Mesenchymal stem cell (in vitro differentiated cells and primary cell): ENCODE data around the gene C2CD2.

ENCODE experiments used
- DNase-seq: peaks from one replicate; pipeline ENCODE4 v3.0.0-alpha.2; 2013
- H2AFZ ChIP-seq: one replicate; pipeline ENCODE4 v1.6.1; 2013; ENCODE audit warnings: low read depth, mild to moderate bottlenecking, control low read depth, inconsistent platforms, low read length, moderate library complexity
- H2AK5ac ChIP-seq: 2 replicates; pipeline ENCODE4 v1.6.1; 2013; ENCODE audit warnings: low read length, moderate library complexity, mild to moderate bottlenecking, inconsistent platforms; ENCODE audit not compliant: severe bottlenecking
- H2BK120ac ChIP-seq: one replicate; pipeline ENCODE4 v1.6.1; 2013; ENCODE audit warnings: low read depth, mild to moderate bottlenecking, inconsistent platforms, low read length, moderate library complexity
- H2BK12ac ChIP-seq, 2 experiments: one replicate each; pipeline ENCODE4 v1.6.1; 2013; ENCODE audit warnings: inconsistent platforms in 2 of 2, low read length in 2 of 2, mild to moderate bottlenecking in 2 of 2, moderate library complexity in 2 of 2, control low read depth in 1 of 2
- H2BK15ac ChIP-seq: one replicate; pipeline ENCODE4 v1.6.1; 2013; ENCODE audit warnings: mild to moderate bottlenecking, low read depth, inconsistent platforms; ENCODE audit not compliant: poor library complexity, severe bottlenecking
- H2BK5ac ChIP-seq: 2 replicates; pipeline ENCODE4 v1.6.1; 2013; ENCODE audit warnings: low read depth, mild to moderate bottlenecking, low read length, control low read depth, inconsistent platforms; ENCODE audit not compliant: poor library complexity, severe bottlenecking
- H3K14ac ChIP-seq, 2 experiments: one replicate each; pipeline ENCODE4 v1.6.1; 2013; ENCODE audit warnings: inconsistent platforms in 2 of 2, low read length in 2 of 2, control low read depth in 1 of 2, mild to moderate bottlenecking in 1 of 2, moderate library complexity in 1 of 2
- H3K18ac ChIP-seq, 2 experiments: one replicate each; pipeline ENCODE4 v1.6.1; 2013; ENCODE audit warnings: inconsistent platforms in 2 of 2, low read length in 2 of 2, control low read depth in 1 of 2, low read depth in 1 of 2, mild to moderate bottlenecking in 1 of 2
- H3K23ac ChIP-seq, 2 experiments: one replicate each; pipeline ENCODE4 v1.6.1; 2013; ENCODE audit warnings: inconsistent platforms in 2 of 2, low read length in 2 of 2, mild to moderate bottlenecking in 2 of 2, moderate library complexity in 2 of 2, control low read depth in 1 of 2
- H3K27ac ChIP-seq: 2 replicates; pipeline ENCODE4 v1.5.1; 2013; ENCODE audit warnings: mild to moderate bottlenecking, moderate library complexity, low read length, control low read depth, inconsistent platforms; ENCODE audit not compliant: poor library complexity, severe bottlenecking
- H3K27me3 ChIP-seq, 2 experiments: 2 replicates each; pipeline versions ENCODE4 v1.6.1 to v1.7.0; 2013; ENCODE audit warnings: low read length in 2 of 2, mild to moderate bottlenecking in 2 of 2, moderate library complexity in 2 of 2, control low read depth in 1 of 2, inconsistent platforms in 1 of 2; ENCODE audit not compliant: control insufficient read depth in 1 of 2, insufficient read depth in 1 of 2
- H3K36me3 ChIP-seq, 2 experiments: 2 replicates each; pipeline versions ENCODE4 v1.6.1 to v1.7.0; 2013; ENCODE audit warnings: low read length in 2 of 2, control low read depth in 1 of 2, inconsistent platforms in 1 of 2, low read depth in 1 of 2, mild to moderate bottlenecking in 1 of 2; ENCODE audit not compliant: insufficient read depth in 2 of 2, control insufficient read depth in 1 of 2
- H3K4ac ChIP-seq, 2 experiments: one replicate each; pipeline ENCODE4 v1.6.1; 2013; ENCODE audit warnings: inconsistent platforms in 2 of 2, low read length in 2 of 2, mild to moderate bottlenecking in 2 of 2, moderate library complexity in 2 of 2, control low read depth in 1 of 2, low read depth in 1 of 2
- H3K4me1 ChIP-seq: 2 replicates; pipeline ENCODE4 v1.6.1; 2013; ENCODE audit warnings: low read depth, low read length, control low read depth; ENCODE audit not compliant: control insufficient read depth, insufficient read depth
- H3K4me2 ChIP-seq: 2 replicates; pipeline ENCODE4 v1.6.1; 2013; ENCODE audit warnings: low read length, mild to moderate bottlenecking, inconsistent platforms; ENCODE audit not compliant: poor library complexity, severe bottlenecking
- H3K4me3 ChIP-seq, 2 experiments: 2 replicates each; pipeline versions ENCODE4 v1.5.1 to v1.7.0; 2013; ENCODE audit warnings: low read length in 2 of 2, mild to moderate bottlenecking in 2 of 2, control low read depth in 1 of 2, low read depth in 1 of 2; ENCODE audit not compliant: insufficient read depth in 1 of 2
- H3K79me1 ChIP-seq: replicated peaks from 2 replicates; pipeline ENCODE4 v1.6.1; 2013; ENCODE audit warnings: mild to moderate bottlenecking, control low read depth, low read length, inconsistent platforms; ENCODE audit not compliant: poor library complexity, severe bottlenecking
- H3K9ac ChIP-seq: 2 replicates; pipeline ENCODE4 v1.7.0; 2013; ENCODE audit warnings: mild to moderate bottlenecking, low read length, moderate library complexity
- H3K9me3 ChIP-seq: 2 replicates; pipeline ENCODE4 v1.7.0; 2013; ENCODE audit warnings: mild to moderate bottlenecking, low read length; ENCODE audit not compliant: control insufficient read depth
- H4K8ac ChIP-seq: one replicate; pipeline ENCODE4 v1.6.1; 2013; ENCODE audit warnings: inconsistent platforms, mild to moderate bottlenecking, low read length, moderate library complexity
- H4K91ac ChIP-seq: one replicate; pipeline ENCODE4 v1.6.1; 2013; ENCODE audit warnings: mild to moderate bottlenecking, low read length, inconsistent platforms
- WGBS: methylation state at CpG from one replicate; pipeline ENCODE4 v1.1.7; 2013; ENCODE audit warnings: mixed read lengths; 5-methylcytosine and 5-hydroxymethylcytosine counted together

The C2CD2 gene

GRCh38 chr21:41892726-41893125, 61.1 kb downstream of the C2CD2 start:
- H4K8ac ChIP-seq = no peak overlapping the region
- no peak overlapping the region for H3K14ac ChIP-seq
- no peak overlapping the region for H3K27ac ChIP-seq
- H3K79me1 ChIP-seq = no peaks in the 10 kb centered on the region
- H3K4me3 ChIP-seq = no peak overlapping the region
- H3K4ac ChIP-seq = no peak overlapping the region
- no peak overlapping the region for H2BK5ac ChIP-seq
- H2AFZ ChIP-seq = no peak overlapping the region
- H3K18ac ChIP-seq = no peak overlapping the region
- no peak overlapping the region for H2BK15ac ChIP-seq
- H3K9me3 ChIP-seq = no peaks in the 10 kb centered on the region
- peak overlapping the region; percentile 1 for H4K91ac ChIP-seq
- no peaks in the 10 kb centered on the region for H3K27me3 ChIP-seq
- no peak overlapping the region for H2AK5ac ChIP-seq
- 99% methylated on average over 15 of the region's 16 CpGs for WGBS
- no peak overlapping the region for H3K9ac ChIP-seq
- H3K23ac ChIP-seq = no peak overlapping the region
- H3K36me3 ChIP-seq = peaks cover 28 to 79% of the 10 kb centered on the region in 2 experiments
- no peak for DNase-seq
- no peak overlapping the region for H3K4me2 ChIP-seq
- H3K4me1 ChIP-seq = peaks cover 12% of the 10 kb centered on the region
- no peak overlapping the region for H2BK120ac ChIP-seq
- H2BK12ac ChIP-seq = no peak overlapping the region

GRCh38 chr21:41891132-41891531, 62.7 kb downstream of the C2CD2 start:
- Histone ChIP-seq H3K9me3 (no peaks in the 10 kb centered on the region), H3K79me1 (no peaks in the 10 kb centered on the region)
- WGBS = 83% methylated on average over 5 of the region's 5 CpGs

GRCh38 chr21:41890355-41890754, 63.5 kb downstream of the C2CD2 start:
- 67% methylated on average over 3 of the region's 6 CpGs for WGBS
- no peak overlapping the region for H2BK5ac ChIP-seq

More at GRCh38 chr21:41891132-41891531, 62.7 kb downstream of the C2CD2 start:
- no peak for DNase-seq
- H3K23ac ChIP-seq = no peak overlapping the region
- H3K4me1 ChIP-seq = peaks cover 12% of the 10 kb centered on the region
- H3K4me3 ChIP-seq = no peak overlapping the region
- H3K14ac ChIP-seq = no peak overlapping the region
- peaks cover 22 to 70% of the 10 kb centered on the region in 2 experiments for H3K36me3 ChIP-seq
- H2BK12ac ChIP-seq = no peak overlapping the region
- H2BK5ac ChIP-seq = no peak overlapping the region
- H4K91ac ChIP-seq = no peak overlapping the region
- H3K4me2 ChIP-seq = no peak overlapping the region
- H2AK5ac ChIP-seq = no peak overlapping the region
- H3K9ac ChIP-seq = no peak overlapping the region
- no peak overlapping the region for H3K4ac ChIP-seq
- no peak overlapping the region for H3K18ac ChIP-seq
- no peak overlapping the region for H2BK15ac ChIP-seq
- no peak overlapping the region for H4K8ac ChIP-seq
- no peaks in the 10 kb centered on the region for H3K27me3 ChIP-seq
- H3K27ac ChIP-seq = no peak overlapping the region
- H2AFZ ChIP-seq = no peak overlapping the region
- no peak overlapping the region for H2BK120ac ChIP-seq

DNA sequence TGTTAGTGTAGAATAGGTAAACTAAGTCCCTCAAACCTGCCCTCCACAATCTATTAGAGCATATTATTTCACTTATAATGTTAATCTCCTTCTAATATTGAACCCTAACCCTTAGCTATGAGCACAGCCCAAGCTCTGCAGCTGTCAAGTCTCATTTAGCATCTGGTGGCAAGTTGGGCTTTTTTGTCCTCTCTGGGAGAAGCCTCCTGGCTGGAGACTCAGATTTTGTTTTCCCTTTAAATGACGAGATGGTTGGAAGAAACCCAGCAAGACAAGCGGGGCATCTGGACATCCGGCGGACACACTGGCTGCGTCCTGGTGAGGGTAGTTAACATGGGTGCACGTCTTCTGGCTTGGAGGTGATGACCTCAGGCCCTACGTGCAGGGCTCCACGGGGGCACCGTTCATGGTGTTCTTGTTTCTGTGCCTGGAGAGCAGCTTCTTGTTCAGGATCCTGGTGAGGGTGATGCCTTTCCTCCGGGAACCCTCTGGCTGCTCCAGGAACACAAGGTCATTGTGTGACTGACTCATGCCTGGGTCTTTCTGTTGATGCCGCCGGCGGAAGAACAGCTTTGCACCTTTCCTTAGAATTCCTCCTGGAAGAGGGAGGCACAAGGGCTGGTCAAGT, 65.0 kb downstream of the C2CD2 start:
- Histone ChIP-seq H2BK120ac (no peak overlapping the region), H3K4ac (no peak overlapping the region), H2AK5ac (no peak overlapping the region), H3K23ac (no peak overlapping the region), H3K9ac (no peak overlapping the region), H3K79me1 (no peaks in the 10 kb centered on the region), H2AFZ (no peak overlapping the region), H2BK15ac (no peak overlapping the region), H2BK12ac (no peak overlapping the region), H3K27ac (no peak overlapping the region), H3K4me3 (no peak overlapping the region), H3K14ac (no peak overlapping the region), H4K91ac (no peak overlapping the region), H3K36me3 (peaks cover 29 to 51% of the 10 kb centered on the region in 2 experiments), H4K8ac (no peak overlapping the region), H3K9me3 (no peaks in the 10 kb centered on the region), H3K18ac (no peak overlapping the region), H3K27me3 (no peaks in the 10 kb centered on the region), H2BK5ac (no peak overlapping the region), H3K4me1 (peaks cover 2% of the 10 kb centered on the region), H3K4me2 (no peak overlapping the region)
- 91% methylated on average over 13 of the region's 13 CpGs for WGBS
- no peak for DNase-seq

More at GRCh38 chr21:41890355-41890754, 63.5 kb downstream of the C2CD2 start:
- no peak overlapping the region for H3K14ac ChIP-seq
- peaks cover 9% of the 10 kb centered on the region for H3K4me1 ChIP-seq
- H2BK12ac ChIP-seq = no peak overlapping the region
- no peaks in the 10 kb centered on the region for H3K79me1 ChIP-seq
- no peak overlapping the region for H3K4ac ChIP-seq
- H2AFZ ChIP-seq = no peak overlapping the region
- no peak overlapping the region for H3K23ac ChIP-seq
- H2AK5ac ChIP-seq = no peak overlapping the region
- H4K91ac ChIP-seq = no peak overlapping the region
- no peak overlapping the region for H3K4me3 ChIP-seq
- peaks cover 23 to 62% of the 10 kb centered on the region in 2 experiments for H3K36me3 ChIP-seq
- no peak overlapping the region for H3K9ac ChIP-seq
- DNase-seq = no peak
- no peak overlapping the region for H3K18ac ChIP-seq
- H2BK15ac ChIP-seq = no peak overlapping the region
- no peaks in the 10 kb centered on the region for H3K27me3 ChIP-seq
- H2BK120ac ChIP-seq = no peak overlapping the region
- no peak overlapping the region for H3K27ac ChIP-seq
- H4K8ac ChIP-seq = no peak overlapping the region
- no peak overlapping the region for H3K4me2 ChIP-seq
- H3K9me3 ChIP-seq = no peaks in the 10 kb centered on the region
